GM06990 (cell line): ENCODE measurements around the gene ART3.
"Not testable (repeated sequence)": the region's sequence is repeated elsewhere in the genome, so short reads cannot be mapped to it uniquely, and the experiment has no call there.

Experiments
- DNase-seq: peaks from one replicate; pipeline ENCODE4 v3.0.0-alpha.2; 2011; ENCODE audit not compliant: insufficient read length; ENCODE audit errors: extremely low read depth
- H3K27me3 ChIP-seq: replicated peaks from 2 replicates; pipeline ENCODE4 v1.6.0; 2011; ENCODE audit warnings: low read length; ENCODE audit not compliant: control insufficient read depth, insufficient read depth
- H3K36me3 ChIP-seq: 2 replicates; pipeline ENCODE4 v1.5.1; 2011; ENCODE audit warnings: low read length; ENCODE audit not compliant: control insufficient read depth, insufficient read depth
- H3K4me3 ChIP-seq: replicated peaks from 2 replicates; pipeline ENCODE4 v1.5.1; 2011; ENCODE audit warnings: low read depth, mild to moderate bottlenecking, control low read depth, low read length
- TF ChIP-seq, protein P1 (sequence below): IDR thresholded peaks from 2 replicates; pipeline ENCODE4 v1.5.1; 2011; ENCODE audit warnings: low read length, control low read depth, mild to moderate bottlenecking, inconsistent platforms; ENCODE audit not compliant: insufficient read depth, poor library complexity, severe bottlenecking

Gene ART3

GRCh38 chr4:76074468-76074867 lies at the start of gene ART3:
Gene ART3 (plus strand): TSS chr4:76074709. CDS start chr4:76075890, 1,181 bp downstream.
- Histone ChIP-seq H3K4me3 (no peak within 1 kb of the TSS), H3K36me3 (no peaks in the 10 kb centered on the region), H3K27me3 (no peaks in the 10 kb centered on the region; the same call in none of the 2 replicates)
- TF ChIP-seq, protein P1, sequence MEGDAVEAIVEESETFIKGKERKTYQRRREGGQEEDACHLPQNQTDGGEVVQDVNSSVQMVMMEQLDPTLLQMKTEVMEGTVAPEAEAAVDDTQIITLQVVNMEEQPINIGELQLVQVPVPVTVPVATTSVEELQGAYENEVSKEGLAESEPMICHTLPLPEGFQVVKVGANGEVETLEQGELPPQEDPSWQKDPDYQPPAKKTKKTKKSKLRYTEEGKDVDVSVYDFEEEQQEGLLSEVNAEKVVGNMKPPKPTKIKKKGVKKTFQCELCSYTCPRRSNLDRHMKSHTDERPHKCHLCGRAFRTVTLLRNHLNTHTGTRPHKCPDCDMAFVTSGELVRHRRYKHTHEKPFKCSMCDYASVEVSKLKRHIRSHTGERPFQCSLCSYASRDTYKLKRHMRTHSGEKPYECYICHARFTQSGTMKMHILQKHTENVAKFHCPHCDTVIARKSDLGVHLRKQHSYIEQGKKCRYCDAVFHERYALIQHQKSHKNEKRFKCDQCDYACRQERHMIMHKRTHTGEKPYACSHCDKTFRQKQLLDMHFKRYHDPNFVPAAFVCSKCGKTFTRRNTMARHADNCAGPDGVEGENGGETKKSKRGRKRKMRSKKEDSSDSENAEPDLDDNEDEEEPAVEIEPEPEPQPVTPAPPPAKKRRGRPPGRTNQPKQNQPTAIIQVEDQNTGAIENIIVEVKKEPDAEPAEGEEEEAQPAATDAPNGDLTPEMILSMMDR: no peak
- no peak for DNase-seq

DNA sequence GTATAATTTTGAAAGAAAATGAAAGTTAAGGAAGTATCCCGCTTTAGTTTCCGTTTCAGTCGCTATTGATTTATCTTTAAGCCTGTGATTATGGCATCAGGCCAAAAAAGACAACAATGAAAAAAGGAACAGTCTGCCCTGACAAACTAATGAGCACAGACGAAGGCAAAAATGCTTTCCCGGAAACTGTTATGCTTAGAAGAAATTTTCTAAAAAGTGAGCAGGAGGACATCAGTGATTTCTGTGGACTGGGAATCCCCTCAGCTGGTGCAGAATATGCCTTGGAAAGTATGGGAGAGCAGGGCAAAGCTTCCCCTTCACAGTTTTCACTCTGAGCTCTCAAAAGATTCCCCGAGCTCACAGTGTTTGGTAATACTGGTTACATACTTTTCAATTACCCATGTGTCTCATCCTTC lies 46.2 kb upstream of the ART3 start:
- TF ChIP-seq, protein P1: no peak
- no peak for DNase-seq
- Histone ChIP-seq H3K27me3 (no peaks in the 10 kb centered on the region), H3K36me3 (no peaks in the 10 kb centered on the region), H3K4me3 (no peak overlapping the region)

GRCh38 chr4:76029300-76029699 lies 45.2 kb upstream of the ART3 start:
- H3K27me3 ChIP-seq: no peaks in the 10 kb centered on the region
- no peaks in the 10 kb centered on the region for H3K36me3 ChIP-seq
- TF ChIP-seq, protein P1: no peak
- DNase-seq: no peak
- H3K4me3 ChIP-seq: no peak overlapping the region

DNA sequence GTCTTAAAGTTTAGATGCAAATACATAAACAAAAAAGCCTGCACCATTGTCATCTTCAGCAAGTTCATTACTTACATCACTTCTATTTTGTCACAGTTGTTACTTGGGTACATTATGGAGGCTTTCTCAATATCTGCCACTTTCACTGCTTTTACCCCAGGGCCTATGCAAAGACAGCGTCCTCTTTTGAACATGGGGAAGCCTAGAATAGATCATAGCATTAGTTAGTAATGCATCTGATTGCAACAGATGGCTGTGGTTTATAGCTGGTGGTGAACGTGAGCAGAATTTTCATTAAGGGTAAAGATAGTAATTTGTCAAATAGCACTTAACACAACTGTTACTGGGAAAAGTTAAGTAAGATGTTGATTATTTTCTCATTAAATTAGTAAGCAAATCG lies 39.4 kb upstream of the ART3 start:
- Histone ChIP-seq H3K4me3 (no peak overlapping the region), H3K27me3 (no peaks in the 10 kb centered on the region), H3K36me3 (no peaks in the 10 kb centered on the region)
- DNase-seq: no peak
- TF ChIP-seq, protein P1: no peak

DNA sequence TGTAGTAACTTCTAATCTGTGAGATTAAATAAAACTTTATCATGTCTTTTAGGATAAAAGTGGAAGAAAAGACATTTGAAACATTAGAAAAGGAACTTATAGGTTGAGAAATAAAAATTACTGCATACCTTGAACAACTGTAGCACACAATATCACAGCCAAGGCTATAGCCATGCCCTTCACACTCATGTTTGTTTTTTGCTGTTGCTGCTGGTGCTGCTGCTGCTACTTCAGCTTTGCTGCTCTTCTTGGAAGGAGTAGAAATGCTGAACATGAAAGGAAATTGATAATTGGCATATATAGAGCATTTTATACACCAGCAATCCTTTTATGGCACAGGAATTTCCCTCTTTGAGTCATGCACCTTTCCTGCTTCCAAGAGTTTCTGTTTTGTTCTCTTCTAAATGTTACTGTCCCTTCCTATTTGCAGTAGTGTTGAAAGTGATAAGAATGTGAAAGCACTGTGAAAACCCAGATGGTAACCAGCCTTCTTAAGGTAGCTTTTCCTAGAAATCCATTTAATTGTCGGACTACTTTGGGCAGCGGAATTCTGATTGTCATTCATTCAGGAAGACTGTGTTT lies 38.6 kb upstream of the ART3 start, which contains the start of gene CXCL11:
TSS of gene CXCL11 (minus strand) at position 272 of the 582 bp plus-strand sequence. CDS start at position 189, 83 bp downstream.
- TF ChIP-seq, protein P1: no peak
- H3K27me3 ChIP-seq: no peaks in the 10 kb centered on the region; the same call in 1 of the 2 replicates
- no peaks in the 10 kb centered on the region for H3K36me3 ChIP-seq
- H3K4me3 ChIP-seq: no peak within 1 kb of the TSS
- no peak for DNase-seq

GRCh38 chr4:76036855-76037254 lies 37.7 kb upstream of the ART3 start:
- H3K27me3 ChIP-seq: no peaks in the 10 kb centered on the region; the same call in 1 of the 2 replicates
- TF ChIP-seq, protein P1: no peak

DNA sequence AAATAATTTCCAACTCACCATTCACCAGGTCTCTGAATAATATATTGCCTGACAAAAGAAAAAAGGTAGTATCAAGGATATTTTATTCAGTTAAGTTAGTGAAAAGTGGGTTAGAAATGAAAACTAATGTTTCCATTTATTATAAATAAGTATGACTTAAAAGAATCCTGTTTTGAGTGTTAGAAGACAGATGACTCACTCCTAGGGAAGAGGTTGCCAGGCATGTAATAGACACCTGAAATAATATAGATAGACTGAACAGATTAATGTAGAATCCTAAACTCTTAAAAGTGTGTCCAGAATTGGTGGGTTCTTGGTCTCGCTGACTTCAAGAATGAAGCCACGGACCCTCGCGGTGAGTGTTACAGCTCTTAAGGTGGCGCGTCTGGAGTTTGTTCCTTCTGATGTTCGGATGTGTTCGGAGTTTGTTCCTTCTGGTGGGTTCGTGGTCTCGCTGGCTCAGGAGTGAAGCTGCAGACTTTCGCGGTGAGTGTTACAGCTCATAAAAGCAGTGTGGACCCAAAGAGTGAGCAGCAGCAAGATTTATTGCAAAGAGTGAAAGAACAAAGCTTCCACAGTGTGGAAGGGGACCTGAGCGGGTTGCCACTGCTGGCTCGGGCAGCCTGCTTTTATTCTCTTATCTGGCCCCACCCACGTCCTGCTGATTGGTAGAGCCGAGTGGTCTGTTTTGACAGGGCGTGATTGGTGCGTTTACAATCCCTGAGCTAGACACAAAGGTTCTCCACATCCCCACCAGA lies 32.1 kb upstream of the ART3 start:
- H3K4me3 ChIP-seq, H3K27me3 ChIP-seq, H3K36me3 ChIP-seq, DNase-seq: not testable (repeated sequence)

More at GRCh38 chr4:76036855-76037254, 37.7 kb upstream of the ART3 start:
- no peak overlapping the region for H3K4me3 ChIP-seq
- no peak for DNase-seq
- no peaks in the 10 kb centered on the region for H3K36me3 ChIP-seq

- DNase-seq, H3K27me3 ChIP-seq, H3K36me3 ChIP-seq, H3K4me3 ChIP-seq: not testable (repeated sequence)
Measured at GRCh38 chr4:76043306-76043705, 31.2 kb upstream of the ART3 start.
